Daoy (cell line): ENCODE measurements around the gene IFNK. TPM values are rescaled to one million over a fixed set of nuclear protein-coding genes. Genes with fewer than 3 reads are reported as not detected.

ENCODE experiments used
- DNase-seq: peaks from one replicate; pipeline ENCODE4 v3.0.0-alpha.2; 2015; ENCODE audit warnings: low read depth
- total RNA-seq: library from RNA; depleted of rRNA; stranded (reverse); fragments of >200 nt; shearing (Covaris generic); gene quantifications from 2 replicates; pipeline ENCODE4 v1.2.3, GENCODE V29; 2014

IFNK gene
- total RNA-seq, 1 experiment from 2014 or later, result not detected

GRCh38 chr9:27511771-27512170 is 12.3 kb upstream of the IFNK start:
- no peak for DNase-seq

- no peak for DNase-seq
Measured at GRCh38 chr9:27514551-27514950, 9.5 kb upstream of the IFNK start.

GRCh38 chr9:27518006-27518405 is 6.1 kb upstream of the IFNK start:
- DNase-seq, result no peak

- no peak for DNase-seq
Measured at GRCh38 chr9:27518809-27519208, 5.3 kb upstream of the IFNK start.

- DNase-seq, result peak; percentile 56
Measured at GRCh38 chr9:27519466-27520465, 4.3 kb upstream of the IFNK start.

- DNase-seq, result no peak
Measured at GRCh38 chr9:27520986-27521385, 3.1 kb upstream of the IFNK start.

GRCh38 chr9:27523141-27523540 is 949 bp upstream of the IFNK start:
- DNase-seq, result no peak

GRCh38 chr9:27527702-27528075 is 3.6 kb downstream of the IFNK start:
- no peak for DNase-seq

GRCh38 chr9:27528076-27528885 is 4.2 kb downstream of the IFNK start:
- DNase-seq, result peak; percentile 84

GRCh38 chr9:27528886-27529315 is 4.8 kb downstream of the IFNK start:
- DNase-seq, result peak; percentile 67

- peak; percentile 84 for DNase-seq
Measured at GRCh38 chr9:27529316-27530278, 5.5 kb downstream of the IFNK start, which contains the start of gene MOB3B. TSS of gene MOB3B (minus strand) at chr9:27529814. CDS start at chr9:27455550, 74,264 bp downstream.

- no peak for DNase-seq
Measured at GRCh38 chr9:27530915-27531755, 7.0 kb downstream of the IFNK start.

- no peak for DNase-seq
Measured at GRCh38 chr9:27532046-27532445, 8.0 kb downstream of the IFNK start.

GRCh38 chr9:27533311-27533710 is 9.2 kb downstream of the IFNK start:
- no peak for DNase-seq

- DNase-seq, result no peak
Measured at GRCh38 chr9:27534131-27534530, 10.0 kb downstream of the IFNK start.

GRCh38 chr9:27534658-27535209 is 10.6 kb downstream of the IFNK start:
- no peak for DNase-seq

GRCh38 chr9:27535701-27536118 is 11.6 kb downstream of the IFNK start:
- DNase-seq, result peak; percentile 26

GRCh38 chr9:27536168-27536567 is 12.1 kb downstream of the IFNK start:
- DNase-seq, result no peak

- DNase-seq, result no peak
Measured at GRCh38 chr9:27537027-27537435, 12.9 kb downstream of the IFNK start.

- no peak for DNase-seq
Measured at GRCh38 chr9:27537756-27538155, 13.7 kb downstream of the IFNK start.
